ENCODE measurements around the gene ABCC9.

- TF ChIP-seq CTCF (IDR thresholded peaks at IDR 0.05) (no peak), POLR2A (IDR thresholded peaks at IDR 0.05) (no peak)
Observed at GRCh38 chr12:21910657-21911056, 30.6 kb downstream of the ABCC9 start.

All from breast epithelium (tissue), 3 donors.